GM18870 (cell line): ENCODE data around the gene TBCA.
"Not testable (repeated sequence)": the region's sequence is repeated elsewhere in the genome, so short reads cannot be mapped to it uniquely, and the experiment has no call there.

Source experiments
- ATAC-seq: cut with Tn5 transposase; IDR thresholded peaks from one replicate; pipeline ENCODE4 v1.9.1; 2021; ENCODE audit warnings: moderate library complexity; ENCODE audit not compliant: unreplicated experiment

Gene TBCA

GRCh38 chr5:77718934-77719610 is 57.1 kb downstream of the TBCA start:
- ATAC-seq = no peak

GRCh38 chr5:77709993-77710685 is 66.0 kb downstream of the TBCA start:
- no peak for ATAC-seq

- no peak for ATAC-seq
Measured at GRCh38 chr5:77709340-77709739, 66.8 kb downstream of the TBCA start.

- no peak for ATAC-seq
Measured at GRCh38 chr5:77707791-77708190, 68.3 kb downstream of the TBCA start.

GRCh38 chr5:77699569-77699968 is 76.6 kb downstream of the TBCA start:
- not testable (repeated sequence) for ATAC-seq

- ATAC-seq = no peak
Measured at GRCh38 chr5:77698920-77699319, 77.2 kb downstream of the TBCA start.

GRCh38 chr5:77697692-77698091 is 78.4 kb downstream of the TBCA start:
- ATAC-seq = no peak

GRCh38 chr5:77696120-77696519 is 80.0 kb downstream of the TBCA start:
- ATAC-seq = no peak

- ATAC-seq = no peak
Measured at GRCh38 chr5:77693913-77694312, 82.2 kb downstream of the TBCA start.

- no peak for ATAC-seq
Measured at GRCh38 chr5:77683171-77683732, 92.9 kb downstream of the TBCA start.

- no peak for ATAC-seq
Measured at GRCh38 chr5:77670526-77670925, 105.6 kb downstream of the TBCA start.

GRCh38 chr5:77669677-77670076 is 106.5 kb downstream of the TBCA start:
- no peak for ATAC-seq

- no peak for ATAC-seq
Measured at GRCh38 chr5:77663090-77663863, 112.9 kb downstream of the TBCA start.

GRCh38 chr5:77662635-77663034 is 113.5 kb downstream of the TBCA start:
- ATAC-seq = no peak

GRCh38 chr5:77658662-77659061 is 117.5 kb downstream of the TBCA start:
- no peak for ATAC-seq

GRCh38 chr5:77651343-77651742 is 124.8 kb downstream of the TBCA start:
- no peak for ATAC-seq

- ATAC-seq = no peak
Measured at GRCh38 chr5:77650686-77651085, 125.5 kb downstream of the TBCA start.

- no peak for ATAC-seq
Measured at GRCh38 chr5:77649776-77650175, 126.4 kb downstream of the TBCA start.

GRCh38 chr5:77645995-77646639 is 130.0 kb downstream of the TBCA start:
- no peak for ATAC-seq

GRCh38 chr5:77645158-77645994 is 130.8 kb downstream of the TBCA start:
- ATAC-seq = no peak
